ENCODE data around the gene RALGPS1. TPM values are rescaled to one million over a fixed set of nuclear protein-coding genes. Genes with fewer than 3 reads are reported as not detected.

Gene RALGPS1
- total RNA-seq, 4 donors from 2014 or later = 7.3 to 22.4 (median 15.4) TPM

DNA sequence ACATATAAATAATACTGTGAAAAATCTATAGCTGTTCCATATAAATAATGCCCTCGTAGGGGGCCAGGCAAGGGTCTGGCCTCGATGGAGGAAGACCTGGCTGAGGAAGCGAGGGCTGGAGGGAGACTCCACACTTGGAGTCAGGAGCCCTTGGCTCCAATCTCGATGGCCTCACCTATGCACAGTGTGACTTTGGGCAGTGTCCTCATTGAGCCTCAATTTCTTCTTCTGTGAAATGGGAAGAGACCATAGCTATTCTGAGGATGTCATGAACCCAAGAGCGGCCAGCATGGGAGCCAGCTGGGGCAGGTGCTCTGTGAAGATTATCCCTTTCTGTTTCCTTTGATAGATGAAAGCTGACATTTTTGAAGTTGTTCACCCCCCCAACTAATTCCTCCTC is 183.1 kb downstream of the RALGPS1 start:
- TF ChIP-seq POLR2A (IDR thresholded peaks at IDR 0.05) = no peak
- TF ChIP-seq, protein P1, sequence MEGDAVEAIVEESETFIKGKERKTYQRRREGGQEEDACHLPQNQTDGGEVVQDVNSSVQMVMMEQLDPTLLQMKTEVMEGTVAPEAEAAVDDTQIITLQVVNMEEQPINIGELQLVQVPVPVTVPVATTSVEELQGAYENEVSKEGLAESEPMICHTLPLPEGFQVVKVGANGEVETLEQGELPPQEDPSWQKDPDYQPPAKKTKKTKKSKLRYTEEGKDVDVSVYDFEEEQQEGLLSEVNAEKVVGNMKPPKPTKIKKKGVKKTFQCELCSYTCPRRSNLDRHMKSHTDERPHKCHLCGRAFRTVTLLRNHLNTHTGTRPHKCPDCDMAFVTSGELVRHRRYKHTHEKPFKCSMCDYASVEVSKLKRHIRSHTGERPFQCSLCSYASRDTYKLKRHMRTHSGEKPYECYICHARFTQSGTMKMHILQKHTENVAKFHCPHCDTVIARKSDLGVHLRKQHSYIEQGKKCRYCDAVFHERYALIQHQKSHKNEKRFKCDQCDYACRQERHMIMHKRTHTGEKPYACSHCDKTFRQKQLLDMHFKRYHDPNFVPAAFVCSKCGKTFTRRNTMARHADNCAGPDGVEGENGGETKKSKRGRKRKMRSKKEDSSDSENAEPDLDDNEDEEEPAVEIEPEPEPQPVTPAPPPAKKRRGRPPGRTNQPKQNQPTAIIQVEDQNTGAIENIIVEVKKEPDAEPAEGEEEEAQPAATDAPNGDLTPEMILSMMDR (IDR thresholded peaks at IDR 0.05) = no peak
- WGBS, 2 donors = 93 to 95% methylated on average over 5 of the region's 5 CpGs
- no peak overlapping the region for H3K4me3 ChIP-seq (ENCODE audit: low read depth, poor library complexity, severe bottlenecking)
- no peak for DNase-seq (ENCODE audit: low spot score in 2 of 2)
- intact Hi-C loops (cut with DNase I; ENCODE audit: low total_unique reads) = no loop called here

DNA sequence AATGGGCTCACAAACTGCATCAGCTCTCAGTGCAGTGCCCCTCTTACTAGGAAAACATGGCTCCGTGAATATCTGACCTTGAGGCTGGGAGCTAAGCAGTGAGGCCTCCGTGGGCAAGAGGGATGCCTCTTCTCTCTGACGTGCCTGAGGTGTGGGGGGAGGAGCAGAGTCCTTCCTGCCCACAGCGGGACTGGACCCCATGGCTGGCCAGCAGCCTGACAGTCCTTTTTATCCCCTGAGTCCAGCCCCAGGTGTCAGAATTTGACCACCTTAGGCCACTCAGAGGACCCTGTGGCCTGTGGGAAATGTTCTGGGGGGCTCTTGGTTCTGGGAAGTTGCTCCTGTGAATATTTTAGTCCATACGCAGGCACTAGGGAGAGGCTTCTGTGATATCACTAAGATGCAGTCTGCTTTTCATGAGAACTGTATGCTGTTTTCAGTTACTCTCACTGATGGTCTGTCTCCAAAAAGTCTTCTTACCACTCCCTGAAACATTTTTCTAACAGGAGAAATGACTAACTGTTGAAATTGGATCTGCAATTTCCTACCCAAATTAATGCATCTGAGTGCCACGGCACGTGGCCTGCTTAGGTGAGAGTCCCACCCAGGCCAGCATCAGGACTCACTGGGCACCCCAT is 184.5 kb downstream of the RALGPS1 start:
- no peak for DNase-seq (ENCODE audit: low spot score in 2 of 2)
- intact Hi-C loops (cut with DNase I; ENCODE audit: low total_unique reads) = no loop called here
- no peak overlapping the region for H3K4me3 ChIP-seq (ENCODE audit: low read depth, poor library complexity, severe bottlenecking)
- TF ChIP-seq POLR2A (IDR thresholded peaks at IDR 0.05) = no peak
- TF ChIP-seq, protein P1 (IDR thresholded peaks at IDR 0.05) = no peak
- 78 to 87% methylated on average over 6 to 7 of the region's 7 CpGs for WGBS, 2 donors

DNA sequence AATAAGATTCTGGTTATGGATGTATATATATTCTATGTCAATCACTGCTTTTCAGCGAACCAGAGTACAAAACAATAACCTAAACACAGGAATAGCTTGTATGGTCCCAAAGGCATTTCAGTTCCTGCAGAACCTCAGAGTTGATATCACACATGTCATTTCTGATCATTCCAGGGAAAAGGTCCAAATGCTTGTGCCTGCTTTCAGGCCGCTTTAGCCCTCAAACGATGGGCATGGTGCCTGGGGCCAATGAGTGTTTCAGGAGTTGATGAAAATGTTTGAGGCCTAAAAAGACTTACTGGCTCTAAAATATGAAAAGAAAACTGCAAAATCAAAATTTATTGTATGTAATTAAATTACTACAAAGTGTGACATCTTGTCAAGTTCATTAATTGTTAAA is 185.1 kb downstream of the RALGPS1 start:
- WGBS, 2 donors = 64 to 66% methylated on average over 3 of the region's 3 CpGs
- TF ChIP-seq POLR2A (IDR thresholded peaks at IDR 0.05) = no peak
- TF ChIP-seq, protein P1 (IDR thresholded peaks at IDR 0.05) = no peak
- intact Hi-C loops (cut with DNase I; ENCODE audit: low total_unique reads) = no loop called here
- H3K4me3 ChIP-seq (ENCODE audit: low read depth, poor library complexity, severe bottlenecking) = no peak overlapping the region
- DNase-seq (ENCODE audit: low spot score in 2 of 2) = no peak

DNA sequence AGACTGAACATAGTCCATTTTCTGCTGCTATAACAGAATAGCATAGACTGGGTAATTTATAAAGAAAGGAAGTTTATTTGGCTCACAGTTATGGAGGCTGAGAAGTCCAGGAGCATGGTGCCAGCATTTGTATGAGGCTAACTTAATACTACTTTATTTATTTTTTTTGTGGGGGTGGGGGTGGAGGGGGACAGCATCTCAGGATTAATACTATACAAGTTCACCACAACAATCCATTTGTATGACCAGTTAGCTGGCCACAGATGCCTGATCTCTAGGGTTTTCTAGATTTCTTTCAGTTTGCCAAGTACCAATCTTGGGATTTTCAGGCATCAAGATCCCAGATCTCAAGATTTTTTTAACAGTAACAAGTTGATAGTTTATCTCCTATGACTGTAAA is 187.6 kb downstream of the RALGPS1 start:
- TF ChIP-seq, protein P1 (IDR thresholded peaks at IDR 0.05) = no peak
- no peak for TF ChIP-seq POLR2A (IDR thresholded peaks at IDR 0.05)
- intact Hi-C loops (cut with DNase I; ENCODE audit: low total_unique reads) = no loop called here
- no peak for DNase-seq (ENCODE audit: low spot score in 2 of 2)
- no peak overlapping the region for H3K4me3 ChIP-seq (ENCODE audit: low read depth, poor library complexity, severe bottlenecking)

DNA sequence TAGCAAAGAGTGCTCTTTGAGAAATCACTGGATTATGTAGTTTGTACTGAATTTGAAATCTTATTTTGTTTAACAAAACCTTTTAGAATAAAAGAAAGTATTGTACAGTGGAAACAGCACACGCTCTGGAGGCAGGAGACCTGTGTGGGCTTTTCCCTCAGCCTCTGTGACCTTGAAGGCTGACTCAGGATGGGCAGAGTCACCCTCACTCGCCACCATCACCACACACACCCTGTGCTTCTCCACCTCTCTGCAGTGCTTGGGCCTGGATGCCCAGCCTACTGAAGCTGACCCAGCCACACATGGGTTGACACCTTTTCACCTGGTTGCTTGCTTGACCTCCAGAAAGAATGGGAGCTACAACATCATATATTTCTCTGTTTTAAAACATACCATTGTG is 188.2 kb downstream of the RALGPS1 start:
- no peak overlapping the region for H3K4me3 ChIP-seq (ENCODE audit: low read depth, poor library complexity, severe bottlenecking)
- WGBS, 2 donors = 87 to 92% methylated on average over 2 of the region's 2 CpGs
- TF ChIP-seq, protein P1 (IDR thresholded peaks at IDR 0.05) = no peak
- TF ChIP-seq POLR2A (IDR thresholded peaks at IDR 0.05) = no peak
- intact Hi-C loops (cut with DNase I; ENCODE audit: low total_unique reads) = no loop called here
- DNase-seq (ENCODE audit: low spot score in 2 of 2) = no peak

All from lower leg skin (tissue), 4 donors.